Stimulated activated naive CD8-positive, alpha-beta T cell treated with anti-CD3 and anti-CD28 coated beads, Interleukin-15, Interleukin-2, amounts not matched to agents 100 ng/mL and 50 ng/mL, for 24 hours (primary cell): ENCODE measurements around the gene LENG1.

Experiments used
- H3K27ac Mint-ChIP-seq: one replicate; pipeline ENCODE4 v1.8.0; 2021; ENCODE audit warnings: mild to moderate bottlenecking, mixed read lengths
- H3K27me3 Mint-ChIP-seq: one replicate; pipeline ENCODE4 v1.8.0; 2021; ENCODE audit warnings: mixed read lengths
- H3K36me3 Mint-ChIP-seq: one replicate; pipeline ENCODE4 v1.8.0; 2021; ENCODE audit warnings: low read depth, mixed read lengths
- H3K4me1 Mint-ChIP-seq: one replicate; pipeline ENCODE4 v1.8.0; 2021; ENCODE audit warnings: low read depth, mixed read lengths
- H3K4me3 Mint-ChIP-seq: one replicate; pipeline ENCODE4 v1.8.0; 2021; ENCODE audit warnings: mild to moderate bottlenecking, mixed read lengths
- H3K9me3 Mint-ChIP-seq: one replicate; pipeline ENCODE4 v1.8.0; 2021; ENCODE audit warnings: mixed read lengths

Gene LENG1

GRCh38 chr19:54145541-54146158 is 13.9 kb downstream of the LENG1 start:
- Mint-ChIP-seq H3K27ac (no peak overlapping the region), H3K4me1 (peaks cover 3% of the 10 kb centered on the region), H3K27me3 (no peaks in the 10 kb centered on the region), H3K4me3 (no peak overlapping the region), H3K9me3 (no peaks in the 10 kb centered on the region), H3K36me3 (peaks cover 60% of the 10 kb centered on the region)

- Mint-ChIP-seq H3K36me3 (peaks cover 40% of the 10 kb centered on the region), H3K9me3 (no peaks in the 10 kb centered on the region), H3K27ac (peak overlapping the region; percentile 13), H3K4me1 (peaks cover 24% of the 10 kb centered on the region), H3K4me3 (no peak overlapping the region), H3K27me3 (no peaks in the 10 kb centered on the region)
These were observed 17.2 kb downstream of the LENG1 start for GRCh38 chr19:54142166-54142780.

- H3K27ac Mint-ChIP-seq: peak overlapping the region; percentile 13
- no peaks in the 10 kb centered on the region for H3K27me3 Mint-ChIP-seq
- no peaks in the 10 kb centered on the region for H3K9me3 Mint-ChIP-seq
- H3K36me3 Mint-ChIP-seq: peaks cover 32% of the 10 kb centered on the region
- H3K4me3 Mint-ChIP-seq: no peak overlapping the region
- peaks cover 30% of the 10 kb centered on the region for H3K4me1 Mint-ChIP-seq
These were observed 18.2 kb downstream of the LENG1 start for GRCh38 chr19:54141356-54141755.

- H3K4me3 Mint-ChIP-seq: peak overlapping the region; percentile 89
- no peaks in the 10 kb centered on the region for H3K9me3 Mint-ChIP-seq
- peak overlapping the region; percentile 97 for H3K27ac Mint-ChIP-seq
- no peaks in the 10 kb centered on the region for H3K27me3 Mint-ChIP-seq
- peaks cover 16% of the 10 kb centered on the region for H3K36me3 Mint-ChIP-seq
- peaks cover 37% of the 10 kb centered on the region for H3K4me1 Mint-ChIP-seq
These were observed 20.8 kb downstream of the LENG1 start for GRCh38 chr19:54138489-54139256.

- Mint-ChIP-seq H3K9me3 (no peaks in the 10 kb centered on the region), H3K4me3 (peak within 1 kb of the TSS; percentile 89), H3K36me3 (peaks cover 8% of the 10 kb centered on the region), H3K4me1 (peaks cover 37% of the 10 kb centered on the region), H3K27ac (peak within 1 kb of the TSS; percentile 97), H3K27me3 (no peaks in the 10 kb centered on the region)
These were observed 21.6 kb downstream of the LENG1 start, which contains the start of gene CNOT3 for GRCh38 chr19:54137699-54138488. TSS of gene CNOT3 (plus strand) at chr19:54137762. CDS start at chr19:54142979, 5,217 bp downstream.

- Mint-ChIP-seq H3K4me1 (peaks cover 37% of the 10 kb centered on the region), H3K9me3 (no peaks in the 10 kb centered on the region), H3K27me3 (no peaks in the 10 kb centered on the region), H3K4me3 (peak overlapping the region; percentile 89), H3K36me3 (peaks cover 4% of the 10 kb centered on the region), H3K27ac (peak overlapping the region; percentile 83)
These were observed 22.4 kb downstream of the LENG1 start for GRCh38 chr19:54136864-54137698.

- Mint-ChIP-seq H3K36me3 (peaks cover 10% of the 10 kb centered on the region), H3K4me3 (peak overlapping the region; percentile 89), H3K4me1 (peaks cover 37% of the 10 kb centered on the region), H3K9me3 (no peaks in the 10 kb centered on the region), H3K27me3 (no peaks in the 10 kb centered on the region), H3K27ac (peak overlapping the region; percentile 83)
These were observed 23.2 kb downstream of the LENG1 start for GRCh38 chr19:54136086-54136863.

- Mint-ChIP-seq H3K27me3 (no peaks in the 10 kb centered on the region), H3K9me3 (no peaks in the 10 kb centered on the region), H3K36me3 (peaks cover 12% of the 10 kb centered on the region), H3K4me1 (peaks cover 19% of the 10 kb centered on the region), H3K27ac (no peak overlapping the region), H3K4me3 (no peak overlapping the region)
These were observed 25.4 kb downstream of the LENG1 start for GRCh38 chr19:54133957-54134590.

GRCh38 chr19:54133312-54133956 is 26.1 kb downstream of the LENG1 start:
- Mint-ChIP-seq H3K27ac (no peak overlapping the region), H3K4me3 (no peak overlapping the region), H3K4me1 (peaks cover 13% of the 10 kb centered on the region), H3K9me3 (no peaks in the 10 kb centered on the region), H3K27me3 (no peaks in the 10 kb centered on the region), H3K36me3 (peaks cover 12% of the 10 kb centered on the region)

- H3K9me3 Mint-ChIP-seq: no peaks in the 10 kb centered on the region
- no peaks in the 10 kb centered on the region for H3K4me1 Mint-ChIP-seq
- peaks cover 27% of the 10 kb centered on the region for H3K36me3 Mint-ChIP-seq
- H3K27ac Mint-ChIP-seq: no peak overlapping the region
- no peak overlapping the region for H3K4me3 Mint-ChIP-seq
- no peaks in the 10 kb centered on the region for H3K27me3 Mint-ChIP-seq
These were observed 29.9 kb downstream of the LENG1 start for GRCh38 chr19:54129617-54129996.

- Mint-ChIP-seq H3K4me1 (no peaks in the 10 kb centered on the region), H3K27ac (no peak overlapping the region), H3K27me3 (no peaks in the 10 kb centered on the region), H3K36me3 (peaks cover 29% of the 10 kb centered on the region), H3K9me3 (no peaks in the 10 kb centered on the region), H3K4me3 (no peak overlapping the region)
These were observed 30.5 kb downstream of the LENG1 start for GRCh38 chr19:54128796-54129616.

- H3K4me1 Mint-ChIP-seq: no peaks in the 10 kb centered on the region
- H3K9me3 Mint-ChIP-seq: no peaks in the 10 kb centered on the region
- H3K27ac Mint-ChIP-seq: no peak overlapping the region
- H3K27me3 Mint-ChIP-seq: no peaks in the 10 kb centered on the region
- no peak overlapping the region for H3K4me3 Mint-ChIP-seq
- H3K36me3 Mint-ChIP-seq: peaks cover 32% of the 10 kb centered on the region
These were observed 31.1 kb downstream of the LENG1 start for GRCh38 chr19:54128441-54128725.
